ENCODE data around the gene MYEOV. TPM values are rescaled to one million over a fixed set of nuclear protein-coding genes. Genes with fewer than 3 reads are reported as not detected.

MYEOV gene
- polyA plus RNA-seq, 1 experiment: 1.6 TPM

GRCh38 chr11:69298267-69299022, 4.5 kb downstream of the MYEOV start:
- peak; percentile 32 for DNase-seq (ENCODE audit: low read depth, low spot score)

DNA sequence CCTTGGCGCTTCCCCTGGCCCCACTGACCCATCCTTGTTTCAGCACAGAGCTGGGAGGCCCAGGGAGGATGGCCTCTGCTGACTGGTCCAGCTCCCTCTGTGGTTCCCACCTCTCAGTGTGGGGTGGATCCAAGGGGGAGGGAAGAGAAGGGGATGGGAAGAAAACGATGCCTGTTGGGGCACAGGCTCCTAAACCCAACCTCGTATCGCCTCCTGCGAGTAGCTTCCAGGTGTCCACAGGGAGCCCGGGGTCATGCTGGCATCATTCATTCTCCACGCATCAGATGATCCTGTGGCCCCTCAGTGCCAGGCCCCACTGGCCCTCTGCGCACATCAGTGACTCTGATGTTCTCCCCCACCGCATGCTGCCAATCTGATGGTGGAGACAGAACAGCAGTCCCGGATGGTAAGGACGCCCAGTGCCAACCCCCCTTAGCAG, 5.1 kb downstream of the MYEOV start:
- TF ChIP-seq, protein P1, sequence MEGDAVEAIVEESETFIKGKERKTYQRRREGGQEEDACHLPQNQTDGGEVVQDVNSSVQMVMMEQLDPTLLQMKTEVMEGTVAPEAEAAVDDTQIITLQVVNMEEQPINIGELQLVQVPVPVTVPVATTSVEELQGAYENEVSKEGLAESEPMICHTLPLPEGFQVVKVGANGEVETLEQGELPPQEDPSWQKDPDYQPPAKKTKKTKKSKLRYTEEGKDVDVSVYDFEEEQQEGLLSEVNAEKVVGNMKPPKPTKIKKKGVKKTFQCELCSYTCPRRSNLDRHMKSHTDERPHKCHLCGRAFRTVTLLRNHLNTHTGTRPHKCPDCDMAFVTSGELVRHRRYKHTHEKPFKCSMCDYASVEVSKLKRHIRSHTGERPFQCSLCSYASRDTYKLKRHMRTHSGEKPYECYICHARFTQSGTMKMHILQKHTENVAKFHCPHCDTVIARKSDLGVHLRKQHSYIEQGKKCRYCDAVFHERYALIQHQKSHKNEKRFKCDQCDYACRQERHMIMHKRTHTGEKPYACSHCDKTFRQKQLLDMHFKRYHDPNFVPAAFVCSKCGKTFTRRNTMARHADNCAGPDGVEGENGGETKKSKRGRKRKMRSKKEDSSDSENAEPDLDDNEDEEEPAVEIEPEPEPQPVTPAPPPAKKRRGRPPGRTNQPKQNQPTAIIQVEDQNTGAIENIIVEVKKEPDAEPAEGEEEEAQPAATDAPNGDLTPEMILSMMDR (IDR thresholded peaks at IDR 0.05; ENCODE audit: low read depth, low read length): no peak
- ChIA-PET CTCF (interaction anchor here (0.6 to 1.0 kb wide), 2 partner anchors 92 to 345 kb away, joined by 3 read pairs; no protein-coding TSS in a partner anchor), POLR2A (interaction anchor here (0.8 to 2.6 kb wide), 4 partner anchors 54 to 342 kb away, joined by 3 to 8 read pairs (median 5); no protein-coding TSS in a partner anchor)
- H3K27ac ChIP-seq (ENCODE audit: low read depth, low read length): peak overlapping the region; percentile 96
- H3K27me3 ChIP-seq (ENCODE audit: control insufficient read depth, insufficient read depth, low read length): no peaks in the 10 kb centered on the region
- peaks cover 7% of the 10 kb centered on the region; the same call in 1 of the 2 replicates for H3K9me3 ChIP-seq (ENCODE audit: control insufficient read depth, insufficient read depth, low read length)
- H3K4me3 ChIP-seq (ENCODE audit: low read depth, low read length): no peak overlapping the region
- DNase-seq (ENCODE audit: low read depth, low spot score): no peak

More at GRCh38 chr11:69298267-69299022, 4.5 kb downstream of the MYEOV start:
- ChIA-PET CTCF (interaction anchor here (0.6 to 1.0 kb wide), 2 partner anchors 92 to 346 kb away, joined by 3 read pairs; no protein-coding TSS in a partner anchor), POLR2A (interaction anchor here (0.8 to 2.6 kb wide), 8 partner anchors 23 to 343 kb away, joined by 3 to 8 read pairs (median 4); no protein-coding TSS in a partner anchor)
- Histone ChIP-seq H3K4me3 (ENCODE audit: low read depth, low read length) (peak overlapping the region; percentile 22; the same call in 1 of the 2 replicates), H3K27me3 (ENCODE audit: control insufficient read depth, insufficient read depth, low read length) (no peaks in the 10 kb centered on the region), H3K27ac (ENCODE audit: low read depth, low read length) (peak overlapping the region; percentile 96), H3K9me3 (ENCODE audit: control insufficient read depth, insufficient read depth, low read length) (peaks cover 7% of the 10 kb centered on the region; the same call in 1 of the 2 replicates)
- TF ChIP-seq, protein P1 (IDR thresholded peaks at IDR 0.05; ENCODE audit: low read depth, low read length): no peak

DNA sequence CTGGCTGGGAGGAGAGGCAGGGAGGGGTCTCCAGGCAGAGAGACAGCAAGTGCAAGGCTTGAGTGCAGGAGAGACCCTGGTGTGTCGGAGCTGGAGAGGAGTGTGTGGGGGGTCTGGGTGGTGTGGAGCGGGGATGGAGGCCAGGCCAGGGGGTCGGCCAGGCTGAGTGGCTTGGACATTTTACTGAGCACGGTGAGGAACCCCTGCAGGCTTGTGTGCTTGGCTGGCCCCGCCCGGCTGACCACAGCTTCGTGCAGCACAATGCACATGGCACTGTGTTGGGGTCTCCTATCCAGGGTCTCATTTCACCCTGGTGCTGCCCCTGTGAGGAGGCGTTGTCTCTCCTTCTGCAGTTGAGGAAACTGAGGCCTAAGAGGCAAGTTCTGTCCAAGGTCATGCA, 5.6 kb downstream of the MYEOV start:
- Histone ChIP-seq H3K9me3 (ENCODE audit: control insufficient read depth, insufficient read depth, low read length) (peaks cover 3% of the 10 kb centered on the region; the same call in 1 of the 2 replicates), H3K27me3 (ENCODE audit: control insufficient read depth, insufficient read depth, low read length) (no peaks in the 10 kb centered on the region), H3K4me3 (ENCODE audit: low read depth, low read length) (no peak overlapping the region), H3K27ac (ENCODE audit: low read depth, low read length) (peak overlapping the region; percentile 11)
- TF ChIP-seq, protein P1 (IDR thresholded peaks at IDR 0.05; ENCODE audit: low read depth, low read length): no peak
- POLR2A ChIA-PET: interaction anchor here (1.3 kb wide), 1 partner anchor 84 kb away, joined by 3 read pairs; no protein-coding TSS in a partner anchor
- no peak for DNase-seq (ENCODE audit: low read depth, low spot score)
- CTCF ChIA-PET: no interaction called here

DNA sequence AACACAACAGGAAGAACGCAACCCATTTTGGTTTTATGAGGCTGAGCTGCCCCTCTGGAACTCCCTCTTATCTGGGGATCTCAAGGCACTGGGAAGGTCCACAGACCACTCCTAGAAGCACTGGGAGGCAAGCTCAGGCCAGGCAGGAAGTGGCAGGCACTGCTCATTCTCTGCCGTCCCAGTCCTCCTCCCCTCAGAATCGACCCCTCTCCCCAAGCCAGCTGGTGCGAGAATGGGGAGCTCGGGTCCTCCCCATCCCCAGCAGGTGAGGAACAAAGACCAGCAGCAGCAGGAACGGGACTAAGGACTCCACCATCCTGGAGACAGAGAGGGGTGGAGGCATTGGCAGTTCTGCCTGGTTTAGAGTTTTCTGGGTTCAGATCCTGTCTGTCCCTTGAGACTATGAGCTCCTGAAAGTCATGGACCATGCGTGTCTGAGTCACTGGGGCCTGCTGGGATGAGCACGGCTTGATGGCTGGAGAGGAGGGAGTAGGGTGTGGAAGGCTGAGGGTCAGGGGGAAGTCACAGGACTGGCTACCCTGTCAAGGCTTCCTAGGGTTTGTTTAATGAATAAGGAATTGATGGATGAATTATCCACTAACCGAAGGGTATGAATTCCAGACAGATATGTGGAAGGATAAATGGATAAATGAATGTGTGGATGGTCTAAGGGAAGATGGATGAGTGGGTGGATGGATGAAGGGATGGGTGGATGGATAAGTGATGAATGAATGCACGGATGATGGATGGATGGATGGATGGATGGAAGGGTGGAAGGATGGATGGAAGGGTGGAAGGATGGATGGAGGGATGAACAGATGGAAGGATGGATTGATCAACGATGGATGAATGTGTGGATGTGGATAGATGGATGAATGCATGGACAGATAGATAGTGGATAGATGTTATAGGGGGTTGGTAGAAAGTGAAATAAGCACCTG, 6.4 kb downstream of the MYEOV start:
- Histone ChIP-seq H3K9me3 (ENCODE audit: control insufficient read depth, insufficient read depth, low read length) (no peaks in the 10 kb centered on the region; the same call in 1 of the 2 replicates), H3K4me3 (ENCODE audit: low read depth, low read length) (no peak overlapping the region), H3K27ac (ENCODE audit: low read depth, low read length) (peak overlapping the region; percentile 31), H3K27me3 (ENCODE audit: control insufficient read depth, insufficient read depth, low read length) (no peaks in the 10 kb centered on the region)
- ChIA-PET CTCF (interaction anchor here (0.9 kb wide), 1 partner anchor 170 kb away, joined by 3 read pairs; no protein-coding TSS in a partner anchor), POLR2A (no interaction called here)
- no peak for DNase-seq (ENCODE audit: low read depth, low spot score)
- TF ChIP-seq, protein P1 (IDR thresholded peaks at IDR 0.05; ENCODE audit: low read depth, low read length): no peak
